ENCODE results near the gene VIT. TPM values are rescaled to one million over a fixed set of nuclear protein-coding genes. Genes with fewer than 3 reads are reported as not detected.
A peak's percentile ranks its signal among the peaks of the same experiment; 100 is the strongest.

VIT gene
- total RNA-seq, 1 experiment from 2014 or later = not detected

- no peak for DNase-seq
- no peaks in the 10 kb centered on the region for H3K27me3 ChIP-seq (ENCODE audit: control insufficient read depth, insufficient read depth, low read length)
- H3K4me3 ChIP-seq (ENCODE audit: insufficient read depth, low read depth, low read length) = no peak overlapping the region
- no peaks in the 10 kb centered on the region for H3K36me3 ChIP-seq (replicated peaks; ENCODE audit: control insufficient read depth, insufficient read depth, low read length)
These were observed 47.4 kb downstream of the VIT start for GRCh38 chr2:36743954-36744353.

GRCh38 chr2:36748166-36748565 is 51.7 kb downstream of the VIT start:
- H3K36me3 ChIP-seq (replicated peaks; ENCODE audit: control insufficient read depth, insufficient read depth, low read length) = no peaks in the 10 kb centered on the region
- no peaks in the 10 kb centered on the region for H3K27me3 ChIP-seq (ENCODE audit: control insufficient read depth, insufficient read depth, low read length)
- DNase-seq = no peak
- no peak overlapping the region for H3K4me3 ChIP-seq (ENCODE audit: insufficient read depth, low read depth, low read length)

GRCh38 chr2:36750101-36750500 is 53.6 kb downstream of the VIT start:
- DNase-seq = no peak

GRCh38 chr2:36753706-36754221 is 57.3 kb downstream of the VIT start:
- H3K36me3 ChIP-seq (replicated peaks; ENCODE audit: control insufficient read depth, insufficient read depth, low read length) = no peaks in the 10 kb centered on the region
- DNase-seq = no peak
- H3K4me3 ChIP-seq (ENCODE audit: insufficient read depth, low read depth, low read length) = no peak overlapping the region
- no peaks in the 10 kb centered on the region for H3K27me3 ChIP-seq (ENCODE audit: control insufficient read depth, insufficient read depth, low read length)

More at GRCh38 chr2:36750101-36750500, 53.6 kb downstream of the VIT start:
- Histone ChIP-seq H3K4me3 (ENCODE audit: insufficient read depth, low read depth, low read length) (no peak overlapping the region), H3K36me3 (replicated peaks; ENCODE audit: control insufficient read depth, insufficient read depth, low read length) (no peaks in the 10 kb centered on the region), H3K27me3 (ENCODE audit: control insufficient read depth, insufficient read depth, low read length) (no peaks in the 10 kb centered on the region)

- H3K36me3 ChIP-seq (replicated peaks; ENCODE audit: control insufficient read depth, insufficient read depth, low read length) = no peaks in the 10 kb centered on the region
- H3K4me3 ChIP-seq (ENCODE audit: insufficient read depth, low read depth, low read length) = no peak overlapping the region
- no peak for DNase-seq
- no peaks in the 10 kb centered on the region for H3K27me3 ChIP-seq (ENCODE audit: control insufficient read depth, insufficient read depth, low read length)
These were observed 58.1 kb downstream of the VIT start for GRCh38 chr2:36754578-36754977.

GRCh38 chr2:36756438-36756837 is 59.9 kb downstream of the VIT start:
- DNase-seq = no peak
- Histone ChIP-seq H3K4me3 (ENCODE audit: insufficient read depth, low read depth, low read length) (no peak overlapping the region), H3K27me3 (ENCODE audit: control insufficient read depth, insufficient read depth, low read length) (no peaks in the 10 kb centered on the region), H3K36me3 (replicated peaks; ENCODE audit: control insufficient read depth, insufficient read depth, low read length) (no peaks in the 10 kb centered on the region)

GRCh38 chr2:36762764-36763490 is 66.4 kb downstream of the VIT start:
- H3K27me3 ChIP-seq (ENCODE audit: control insufficient read depth, insufficient read depth, low read length) = no peaks in the 10 kb centered on the region
- H3K36me3 ChIP-seq (replicated peaks; ENCODE audit: control insufficient read depth, insufficient read depth, low read length) = no peaks in the 10 kb centered on the region
- H3K4me3 ChIP-seq (ENCODE audit: insufficient read depth, low read depth, low read length) = no peak overlapping the region
- DNase-seq = no peak

- no peaks in the 10 kb centered on the region for H3K27me3 ChIP-seq (ENCODE audit: control insufficient read depth, insufficient read depth, low read length)
- H3K4me3 ChIP-seq (ENCODE audit: insufficient read depth, low read depth, low read length) = no peak overlapping the region
- DNase-seq = no peak
- H3K36me3 ChIP-seq (replicated peaks; ENCODE audit: control insufficient read depth, insufficient read depth, low read length) = no peaks in the 10 kb centered on the region
These were observed 72.6 kb downstream of the VIT start for GRCh38 chr2:36769106-36769505.

- no peaks in the 10 kb centered on the region for H3K27me3 ChIP-seq (ENCODE audit: control insufficient read depth, insufficient read depth, low read length)
- no peaks in the 10 kb centered on the region for H3K36me3 ChIP-seq (replicated peaks; ENCODE audit: control insufficient read depth, insufficient read depth, low read length)
- DNase-seq = peak; percentile 85
- no peak overlapping the region for H3K4me3 ChIP-seq (ENCODE audit: insufficient read depth, low read depth, low read length)
These were observed 74.2 kb downstream of the VIT start for GRCh38 chr2:36770542-36771287.

- DNase-seq = no peak
- Histone ChIP-seq H3K27me3 (ENCODE audit: control insufficient read depth, insufficient read depth, low read length) (no peaks in the 10 kb centered on the region), H3K4me3 (ENCODE audit: insufficient read depth, low read depth, low read length) (no peak overlapping the region), H3K36me3 (replicated peaks; ENCODE audit: control insufficient read depth, insufficient read depth, low read length) (no peaks in the 10 kb centered on the region)
These were observed 75.2 kb downstream of the VIT start for GRCh38 chr2:36771671-36772070.

GRCh38 chr2:36773947-36774346 is 77.4 kb downstream of the VIT start:
- Histone ChIP-seq H3K36me3 (replicated peaks; ENCODE audit: control insufficient read depth, insufficient read depth, low read length) (no peaks in the 10 kb centered on the region), H3K27me3 (ENCODE audit: control insufficient read depth, insufficient read depth, low read length) (no peaks in the 10 kb centered on the region), H3K4me3 (ENCODE audit: insufficient read depth, low read depth, low read length) (no peak overlapping the region)
- no peak for DNase-seq

GRCh38 chr2:36775261-36775660 is 78.8 kb downstream of the VIT start:
- no peaks in the 10 kb centered on the region for H3K36me3 ChIP-seq (replicated peaks; ENCODE audit: control insufficient read depth, insufficient read depth, low read length)
- H3K4me3 ChIP-seq (ENCODE audit: insufficient read depth, low read depth, low read length) = no peak overlapping the region
- no peak for DNase-seq
- H3K27me3 ChIP-seq (ENCODE audit: control insufficient read depth, insufficient read depth, low read length) = no peaks in the 10 kb centered on the region

GRCh38 chr2:36775806-36776205 is 79.3 kb downstream of the VIT start:
- DNase-seq = no peak
- Histone ChIP-seq H3K4me3 (ENCODE audit: insufficient read depth, low read depth, low read length) (no peak overlapping the region), H3K27me3 (ENCODE audit: control insufficient read depth, insufficient read depth, low read length) (no peaks in the 10 kb centered on the region), H3K36me3 (replicated peaks; ENCODE audit: control insufficient read depth, insufficient read depth, low read length) (no peaks in the 10 kb centered on the region)

- Histone ChIP-seq H3K27me3 (ENCODE audit: control insufficient read depth, insufficient read depth, low read length) (no peaks in the 10 kb centered on the region), H3K4me3 (ENCODE audit: insufficient read depth, low read depth, low read length) (no peak overlapping the region), H3K36me3 (replicated peaks; ENCODE audit: control insufficient read depth, insufficient read depth, low read length) (no peaks in the 10 kb centered on the region)
- no peak for DNase-seq
These were observed 80.8 kb downstream of the VIT start for GRCh38 chr2:36777272-36777671.

- Histone ChIP-seq H3K27me3 (ENCODE audit: control insufficient read depth, insufficient read depth, low read length) (no peaks in the 10 kb centered on the region), H3K4me3 (ENCODE audit: insufficient read depth, low read depth, low read length) (no peak overlapping the region), H3K36me3 (replicated peaks; ENCODE audit: control insufficient read depth, insufficient read depth, low read length) (no peaks in the 10 kb centered on the region)
- DNase-seq = no peak
These were observed 81.3 kb downstream of the VIT start for GRCh38 chr2:36777788-36778187.

All from H7 (cell line).